Stomach smooth muscle (tissue), 2 donors: ENCODE measurements around the gene SYNDIG1.
"Not testable (repeated sequence)": the region's sequence is repeated elsewhere in the genome, so short reads cannot be mapped to it uniquely, and the experiment has no call there.

Source experiments
- H3K27ac ChIP-seq: one replicate; pipeline ENCODE4 v1.7.0; 2013; ENCODE audit warnings: mild to moderate bottlenecking, low read length, inconsistent platforms
- H3K27me3 ChIP-seq, 2 donors: one replicate each; pipeline ENCODE4 v1.7.0; 2013; ENCODE audit warnings: low read length in 2 of 2; ENCODE audit not compliant: insufficient read depth in 2 of 2, control insufficient read depth in 1 of 2
- H3K36me3 ChIP-seq, 2 donors: one replicate each; pipeline ENCODE4 v1.7.0; 2013; ENCODE audit warnings: low read length in 2 of 2; ENCODE audit not compliant: control insufficient read depth in 2 of 2, insufficient read depth in 2 of 2
- H3K4me1 ChIP-seq: one replicate; pipeline ENCODE4 v1.7.0; 2013; ENCODE audit warnings: low read length; ENCODE audit not compliant: control insufficient read depth, insufficient read depth
- H3K4me3 ChIP-seq, 2 donors: one replicate each; pipeline ENCODE4 v1.7.0; 2013; ENCODE audit warnings: low read length in 2 of 2
- H3K9ac ChIP-seq, 2 donors: one replicate each; pipeline ENCODE4 v1.7.0; 2013; ENCODE audit warnings: low read length in 2 of 2, mild to moderate bottlenecking in 1 of 2
- H3K9me3 ChIP-seq, 2 donors: one replicate each; pipeline ENCODE4 v1.7.0; 2013; ENCODE audit warnings: low read length in 2 of 2; ENCODE audit not compliant: control insufficient read depth in 2 of 2
- donor health status: healthy.
- donor health status: Pancreatic carcinoma.

The SYNDIG1 gene

GRCh38 chr20:24504331-24505285 is 35.2 kb downstream of the SYNDIG1 start:
- H3K4me1 ChIP-seq, result no peaks in the 10 kb centered on the region
- H3K27me3 ChIP-seq, result peaks cover 0 to 3% of the 10 kb centered on the region in 2 donors
- no peak overlapping the region for H3K9ac ChIP-seq
- no peak overlapping the region for H3K27ac ChIP-seq
- H3K9me3 ChIP-seq, result no peaks in the 10 kb centered on the region
- no peaks in the 10 kb centered on the region for H3K36me3 ChIP-seq
- no peak overlapping the region for H3K4me3 ChIP-seq

- no peak overlapping the region for H3K4me3 ChIP-seq
- H3K9me3 ChIP-seq, result no peaks in the 10 kb centered on the region
- no peaks in the 10 kb centered on the region for H3K36me3 ChIP-seq
- peaks cover 0 to 3% of the 10 kb centered on the region in 2 donors for H3K27me3 ChIP-seq
- no peaks in the 10 kb centered on the region for H3K4me1 ChIP-seq
- no peak overlapping the region for H3K27ac ChIP-seq
- H3K9ac ChIP-seq, result no peak overlapping the region
These were observed 36.7 kb downstream of the SYNDIG1 start for GRCh38 chr20:24506146-24506545.

- Histone ChIP-seq H3K9me3 (no peaks in the 10 kb centered on the region), H3K4me1 (no peaks in the 10 kb centered on the region), H3K27ac (no peak overlapping the region), H3K9ac (no peak overlapping the region), H3K36me3 (no peaks in the 10 kb centered on the region), H3K27me3 (peaks cover 0 to 3% of the 10 kb centered on the region in 2 donors), H3K4me3 (no peak overlapping the region)
These were observed 37.3 kb downstream of the SYNDIG1 start for GRCh38 chr20:24506696-24507095.

- peaks cover 0 to 3% of the 10 kb centered on the region in 2 donors for H3K27me3 ChIP-seq
- H3K4me1 ChIP-seq, result no peaks in the 10 kb centered on the region
- no peaks in the 10 kb centered on the region for H3K9me3 ChIP-seq
- H3K9ac ChIP-seq, result no peak overlapping the region
- H3K27ac ChIP-seq, result no peak overlapping the region
- H3K36me3 ChIP-seq, result no peaks in the 10 kb centered on the region
- H3K4me3 ChIP-seq, result no peak overlapping the region
These were observed 37.9 kb downstream of the SYNDIG1 start for GRCh38 chr20:24507182-24507853.

GRCh38 chr20:24512441-24512840 is 43.0 kb downstream of the SYNDIG1 start:
- H3K4me1 ChIP-seq, H3K36me3 ChIP-seq, H3K27ac ChIP-seq, H3K27me3 ChIP-seq, H3K4me3 ChIP-seq, H3K9me3 ChIP-seq, H3K9ac ChIP-seq: not testable (repeated sequence)

- H3K9me3 ChIP-seq, result no peaks in the 10 kb centered on the region
- H3K9ac ChIP-seq, result no peak overlapping the region
- H3K4me1 ChIP-seq, result no peaks in the 10 kb centered on the region
- no peak overlapping the region for H3K27ac ChIP-seq
- H3K36me3 ChIP-seq, result no peaks in the 10 kb centered on the region
- H3K27me3 ChIP-seq, result no peaks in the 10 kb centered on the region
- H3K4me3 ChIP-seq, result no peak overlapping the region
These were observed 49.1 kb downstream of the SYNDIG1 start for GRCh38 chr20:24518515-24518914.

- no peaks in the 10 kb centered on the region for H3K4me1 ChIP-seq
- H3K27me3 ChIP-seq, result no peaks in the 10 kb centered on the region
- no peak overlapping the region for H3K27ac ChIP-seq
- no peaks in the 10 kb centered on the region for H3K36me3 ChIP-seq
- no peak overlapping the region for H3K9ac ChIP-seq
- no peak overlapping the region for H3K4me3 ChIP-seq
- no peaks in the 10 kb centered on the region for H3K9me3 ChIP-seq
These were observed 50.0 kb downstream of the SYNDIG1 start for GRCh38 chr20:24519476-24519875.

GRCh38 chr20:24521032-24521431 is 51.6 kb downstream of the SYNDIG1 start:
- Histone ChIP-seq H3K27me3 (no peaks in the 10 kb centered on the region), H3K4me1 (no peaks in the 10 kb centered on the region), H3K9ac (no peak overlapping the region), H3K36me3 (no peaks in the 10 kb centered on the region), H3K4me3 (no peak overlapping the region), H3K9me3 (no peaks in the 10 kb centered on the region), H3K27ac (no peak overlapping the region)

GRCh38 chr20:24522452-24523330 is 53.3 kb downstream of the SYNDIG1 start:
- Histone ChIP-seq H3K27ac (no peak overlapping the region), H3K4me3 (no peak overlapping the region), H3K9ac (no peak overlapping the region), H3K4me1 (no peaks in the 10 kb centered on the region), H3K27me3 (no peaks in the 10 kb centered on the region), H3K9me3 (no peaks in the 10 kb centered on the region), H3K36me3 (no peaks in the 10 kb centered on the region)

- Histone ChIP-seq H3K4me1 (no peaks in the 10 kb centered on the region), H3K4me3 (no peak overlapping the region), H3K27me3 (no peaks in the 10 kb centered on the region), H3K9ac (no peak overlapping the region), H3K27ac (no peak overlapping the region), H3K36me3 (no peaks in the 10 kb centered on the region), H3K9me3 (no peaks in the 10 kb centered on the region)
These were observed 54.2 kb downstream of the SYNDIG1 start for GRCh38 chr20:24523661-24524060.
